Lung (tissue), 12 donors: Measurements from ENCODE around the gene NME4. TPM values are rescaled to one million over a fixed set of nuclear protein-coding genes. Genes with fewer than 3 reads are reported as not detected.

ENCODE experiments used
- ATAC-seq: fragments of 200-7000 bp; cut with Tn5 transposase; one replicate; pipeline ENCODE4 v1.9.1; 2020; ENCODE audit warnings: moderate number of reproducible peaks; ENCODE audit not compliant: insufficient read depth, low FRiP score
- DNase-seq, 3 donors: peaks; one replicate each; pipeline ENCODE4 v3.0.0-alpha.2; 2013 to 2017
- H3K27ac ChIP-seq, 2 donors: one replicate each; pipeline ENCODE4 v1.5.1; 2013; ENCODE audit warnings: mild to moderate bottlenecking in 2 of 2, moderate library complexity in 2 of 2, control low read depth in 1 of 2, inconsistent platforms in 1 of 2, low read depth in 1 of 2, low read length in 1 of 2
- H3K27me3 ChIP-seq, 3 donors: one replicate each; pipeline ENCODE4 v1.5.1; 2013; ENCODE audit warnings: low read length in 2 of 3; ENCODE audit not compliant: control insufficient read depth in 3 of 3, insufficient read depth in 3 of 3
- H3K36me3 ChIP-seq, 4 donors: one replicate each; pipeline ENCODE4 v1.5.1; 2013; ENCODE audit warnings: low read length in 4 of 4, mild to moderate bottlenecking in 1 of 4, moderate library complexity in 1 of 4; ENCODE audit not compliant: control insufficient read depth in 4 of 4, insufficient read depth in 4 of 4
- H3K4me1 ChIP-seq, 5 donors: one replicate each; pipeline ENCODE4 v1.5.1; 2013; ENCODE audit warnings: low read length in 5 of 5, mild to moderate bottlenecking in 2 of 5, moderate library complexity in 1 of 5; ENCODE audit not compliant: control insufficient read depth in 5 of 5, insufficient read depth in 5 of 5
- H3K4me3 ChIP-seq: one replicate; pipeline ENCODE4 v1.5.1; 2013; ENCODE audit warnings: mild to moderate bottlenecking, control low read depth, moderate library complexity
- H3K9ac ChIP-seq, 2 donors: one replicate each; pipeline ENCODE4 v1.5.1; 2013; ENCODE audit warnings: low read length in 2 of 2, control low read depth in 1 of 2; ENCODE audit not compliant: insufficient read depth in 1 of 2
- H3K9me3 ChIP-seq, 4 donors: one replicate each; pipeline ENCODE4 v1.5.1; 2013; ENCODE audit warnings: low read length in 3 of 4, mild to moderate bottlenecking in 1 of 4, moderate library complexity in 1 of 4; ENCODE audit not compliant: control insufficient read depth in 4 of 4, insufficient read depth in 3 of 4
- WGBS, 2 donors: extraction: QIAGEN DNeasy Blood & Tissue Kit; methylation state at CpG; one replicate each; pipeline ENCODE4 v1.1.7; 2013; 5-methylcytosine and 5-hydroxymethylcytosine counted together
- polyA plus RNA-seq, 2 donors: library from polyadenylated mRNA; stranded (reverse); fragments of 200-250 nt; gene quantifications; one replicate each; pipeline ENCODE4 v1.2.1, GENCODE V29; 2013
- total RNA-seq, 2 donors: library from RNA; depleted of rRNA in 1 of 2; stranded (reverse); fragments of >200 nt in 1 of 2; gene quantifications; one replicate each; pipeline ENCODE4 v1.2.1, GENCODE V29; 2014 to 2021
- TF ChIP-seq, protein P1 (sequence below): IDR thresholded peaks from 2 replicates; pipeline ENCODE4 v1.5.1; 2012; ENCODE audit warnings: mild to moderate bottlenecking; ENCODE audit errors: control extremely low read depth, extremely low read depth
- donor health status: control.
- donor health status: control.
- donor health status: Bipolar disorder and iron deficiency.
- donor health status: healthy.
- donor health status: DM: yes; HTN: yes; CAD: no.

NME4 gene
- total and polyA plus RNA-seq, 4 donors: 18.0 to 68.7 (median 65.8) TPM

DNA sequence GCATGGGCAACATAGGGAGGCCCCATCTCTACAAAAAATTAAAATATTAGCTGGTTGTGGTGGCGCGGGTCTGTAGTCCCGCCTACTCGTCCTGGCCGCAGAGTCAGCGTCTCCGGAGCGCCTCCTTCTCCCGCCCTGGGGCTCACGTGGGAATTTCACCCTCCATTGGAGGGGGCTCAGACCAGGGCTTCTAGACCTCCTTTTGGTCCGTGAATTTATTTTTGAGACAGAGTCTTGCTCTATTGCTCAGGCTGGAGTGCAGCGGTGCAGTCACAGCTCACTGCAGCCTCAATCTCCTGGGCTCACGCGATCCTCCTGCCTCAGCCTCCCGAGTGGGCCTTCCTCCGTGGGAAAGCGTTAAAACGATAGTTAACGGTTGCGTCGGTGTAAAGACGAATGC lies 394 bp upstream of the NME4 start:
- 1 to 3% methylated on average over 22 of the region's 22 CpGs for WGBS, 2 donors
- Histone ChIP-seq H3K4me1 (peaks cover 0 to 17% (median 0%) of the 10 kb centered on the region in 5 donors), H3K27me3 (no peaks in the 10 kb centered on the region), H3K27ac (peak overlapping the region in 1 of 2 donors; percentile 40), H3K4me3 (peak overlapping the region; percentile 10), H3K36me3 (peaks cover 0 to 8% (median 0%) of the 10 kb centered on the region in 4 donors), H3K9ac (peak overlapping the region in 1 of 2 donors; percentile 50), H3K9me3 (no peaks in the 10 kb centered on the region)
- DNase-seq: peak; percentile 82 to 84 (median 82)
- ATAC-seq: no peak
- TF ChIP-seq, protein P1, sequence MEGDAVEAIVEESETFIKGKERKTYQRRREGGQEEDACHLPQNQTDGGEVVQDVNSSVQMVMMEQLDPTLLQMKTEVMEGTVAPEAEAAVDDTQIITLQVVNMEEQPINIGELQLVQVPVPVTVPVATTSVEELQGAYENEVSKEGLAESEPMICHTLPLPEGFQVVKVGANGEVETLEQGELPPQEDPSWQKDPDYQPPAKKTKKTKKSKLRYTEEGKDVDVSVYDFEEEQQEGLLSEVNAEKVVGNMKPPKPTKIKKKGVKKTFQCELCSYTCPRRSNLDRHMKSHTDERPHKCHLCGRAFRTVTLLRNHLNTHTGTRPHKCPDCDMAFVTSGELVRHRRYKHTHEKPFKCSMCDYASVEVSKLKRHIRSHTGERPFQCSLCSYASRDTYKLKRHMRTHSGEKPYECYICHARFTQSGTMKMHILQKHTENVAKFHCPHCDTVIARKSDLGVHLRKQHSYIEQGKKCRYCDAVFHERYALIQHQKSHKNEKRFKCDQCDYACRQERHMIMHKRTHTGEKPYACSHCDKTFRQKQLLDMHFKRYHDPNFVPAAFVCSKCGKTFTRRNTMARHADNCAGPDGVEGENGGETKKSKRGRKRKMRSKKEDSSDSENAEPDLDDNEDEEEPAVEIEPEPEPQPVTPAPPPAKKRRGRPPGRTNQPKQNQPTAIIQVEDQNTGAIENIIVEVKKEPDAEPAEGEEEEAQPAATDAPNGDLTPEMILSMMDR: no peak

DNA sequence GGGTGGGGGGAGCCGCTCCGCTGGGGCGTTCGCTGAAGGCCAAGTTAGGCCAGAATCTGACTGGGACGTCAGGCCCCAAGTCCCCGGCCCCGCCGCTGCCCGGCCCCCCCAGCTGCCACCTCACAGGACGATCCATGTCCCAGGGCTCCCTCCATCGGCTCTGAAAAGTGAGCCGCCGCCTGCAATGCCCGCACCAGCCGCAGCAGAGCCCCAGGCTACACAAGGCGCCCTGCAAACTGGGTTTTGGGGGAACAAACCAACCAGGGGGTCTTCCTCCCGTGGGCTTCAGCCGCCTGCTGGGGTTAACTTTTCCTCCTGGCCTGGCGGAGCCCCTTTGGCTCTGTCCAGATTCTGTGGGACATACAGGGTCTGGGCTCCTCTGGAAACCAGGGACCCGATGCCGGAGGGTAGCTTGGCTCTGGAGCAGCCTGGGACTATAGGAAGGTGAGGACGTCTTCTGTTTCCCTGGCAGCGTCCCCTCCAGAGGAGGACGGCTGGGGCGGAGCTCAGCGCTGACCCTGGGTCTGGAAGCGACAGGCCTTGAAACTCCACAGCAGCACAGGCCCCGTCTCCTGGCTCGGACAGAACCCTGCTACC lies 835 bp downstream of the NME4 start:
- Histone ChIP-seq H3K4me1 (peaks cover 0 to 17% (median 0%) of the 10 kb centered on the region in 5 donors), H3K27ac (peak overlapping the region in 1 of 2 donors; percentile 40), H3K4me3 (no peak overlapping the region), H3K36me3 (peaks cover 0 to 8% (median 0%) of the 10 kb centered on the region in 4 donors), H3K9ac (no peak overlapping the region), H3K27me3 (no peaks in the 10 kb centered on the region), H3K9me3 (no peaks in the 10 kb centered on the region)
- ATAC-seq: no peak
- WGBS, 2 donors: 31 to 54% methylated on average over 20 to 29 of the region's 29 CpGs
- TF ChIP-seq, protein P1: no peak
- peak; percentile 86 to 91 (median 89) for DNase-seq

DNA sequence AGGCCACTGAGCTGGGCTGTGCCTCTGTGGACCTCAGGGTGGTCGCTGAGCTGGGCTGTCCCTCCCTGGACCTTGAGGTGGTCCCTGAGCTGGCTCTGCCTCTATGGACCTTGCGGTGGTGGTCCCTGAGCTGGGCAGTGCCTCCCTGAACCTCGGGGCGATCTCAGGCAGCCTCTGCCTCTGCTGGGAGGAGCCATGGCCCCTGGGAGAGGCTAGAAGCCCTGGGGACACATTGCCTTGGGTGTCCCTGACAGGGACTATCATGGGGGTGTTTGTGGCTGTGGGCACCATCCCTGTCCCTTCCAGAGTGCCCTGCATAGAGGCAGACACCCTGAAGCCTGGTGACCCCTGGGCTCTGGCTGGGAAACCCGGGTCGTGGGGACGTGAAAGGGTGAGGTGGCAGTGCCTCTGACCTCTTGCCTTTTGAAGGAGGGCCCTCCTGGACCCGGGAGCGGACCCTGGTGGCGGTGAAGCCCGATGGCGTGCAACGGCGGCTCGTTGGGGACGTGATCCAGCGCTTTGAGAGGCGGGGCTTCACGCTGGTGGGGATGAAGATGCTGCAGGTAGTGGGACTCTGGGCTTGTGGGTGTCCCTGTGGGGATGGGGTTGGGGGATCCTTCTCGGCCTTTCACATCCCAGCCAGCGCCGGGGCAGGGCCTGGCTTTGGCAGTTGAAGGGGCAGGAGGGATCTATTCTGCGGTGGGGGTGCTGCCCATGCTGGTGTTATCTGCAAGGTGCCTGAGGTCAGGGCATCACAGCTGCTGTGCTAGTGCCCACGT lies 1.8 kb downstream of the NME4 start:
- Histone ChIP-seq H3K9ac (no peak overlapping the region), H3K27me3 (no peaks in the 10 kb centered on the region), H3K4me3 (no peak overlapping the region), H3K9me3 (no peaks in the 10 kb centered on the region), H3K36me3 (peaks cover 0 to 8% (median 0%) of the 10 kb centered on the region in 4 donors), H3K27ac (no peak overlapping the region), H3K4me1 (peaks cover 0 to 17% (median 0%) of the 10 kb centered on the region in 5 donors)
- ATAC-seq (no peak), DNase-seq (no peak)
- TF ChIP-seq, protein P1: no peak
- 82 to 84% methylated on average over 24 of the region's 24 CpGs for WGBS, 2 donors
